T-helper 2 cell treated with Interferon-gamma antibody and Interleukin-4, amounts not matched to agents 100 ng/mL and 5 ng/mL, for 36 hours (primary cell): ENCODE measurements around the gene RGS8. TPM values are rescaled to one million over a fixed set of nuclear protein-coding genes. Genes with fewer than 3 reads are reported as not detected.
"Not testable (repeated sequence)": the region's sequence is repeated elsewhere in the genome, so short reads cannot be mapped to it uniquely, and the experiment has no call there.

Experiments
- intact Hi-C: fragments of 100-400 bp; cut with micrococcal nuclease; formaldehyde crosslinking; loops from one replicate; pipeline ENCODE4 v1.15.1; 2023
- total RNA-seq: library from RNA; stranded (reverse); gene quantifications from 2 replicates; pipeline ENCODE4 v1.2.3, GENCODE V29; 2022

RGS8 gene
- total RNA-seq, 1 donor from 2014 or later, result not detected

GRCh38 chr1:182703539-182703938 is 19.2 kb upstream of the RGS8 start:
- intact Hi-C loops, result no loop called here

- intact Hi-C loops, result no loop called here
These were observed 18.6 kb upstream of the RGS8 start for GRCh38 chr1:182702826-182703524.

GRCh38 chr1:182700351-182700709 is 15.9 kb upstream of the RGS8 start:
- intact Hi-C loops, result no loop called here

- intact Hi-C loops, result no loop called here
These were observed 15.3 kb upstream of the RGS8 start for GRCh38 chr1:182699393-182700350.

- intact Hi-C loops, result no loop called here
These were observed 14.6 kb upstream of the RGS8 start for GRCh38 chr1:182698971-182699370.

- intact Hi-C loops, result not testable (repeated sequence)
These were observed 8.8 kb upstream of the RGS8 start for GRCh38 chr1:182693139-182693538.

- intact Hi-C loops, result no loop called here
These were observed 6.6 kb upstream of the RGS8 start for GRCh38 chr1:182690886-182691443.

- intact Hi-C loops, result no loop called here
These were observed 4.2 kb upstream of the RGS8 start for GRCh38 chr1:182688436-182689205.

- intact Hi-C loops, result no loop called here
These were observed 3.0 kb upstream of the RGS8 start for GRCh38 chr1:182687361-182687760.

- intact Hi-C loops, result no loop called here
These were observed 2.1 kb upstream of the RGS8 start for GRCh38 chr1:182686446-182686845.

- intact Hi-C loops, result no loop called here
These were observed 828 bp upstream of the RGS8 start for GRCh38 chr1:182685215-182685614.

GRCh38 chr1:182682898-182683501 is 1.4 kb downstream of the RGS8 start:
- intact Hi-C loops, result no loop called here

GRCh38 chr1:182682406-182682805 is 2.0 kb downstream of the RGS8 start:
- intact Hi-C loops, result no loop called here

- intact Hi-C loops, result no loop called here
These were observed 2.8 kb downstream of the RGS8 start for GRCh38 chr1:182681568-182681912.

- intact Hi-C loops, result no loop called here
These were observed 3.4 kb downstream of the RGS8 start for GRCh38 chr1:182680901-182681567.

GRCh38 chr1:182680408-182680807 is 4.0 kb downstream of the RGS8 start:
- intact Hi-C loops, result no loop called here

GRCh38 chr1:182679684-182680083 is 4.7 kb downstream of the RGS8 start:
- intact Hi-C loops, result no loop called here

- intact Hi-C loops, result no loop called here
These were observed 6.8 kb downstream of the RGS8 start for GRCh38 chr1:182677397-182678098.

- intact Hi-C loops, result no loop called here
These were observed 8.1 kb downstream of the RGS8 start for GRCh38 chr1:182676274-182676673.
